Activated CD4-positive, alpha-beta T cell treated with anti-CD3 and anti-CD28 coated beads, Interleukin-2, amount 10 ng/mL, durations not matched to agents 24 days and 14 days (primary cell): ENCODE measurements around the gene LRP1-AS. TPM values are rescaled to one million over a fixed set of nuclear protein-coding genes. Genes with fewer than 3 reads are reported as not detected.

Experiments used
- DNase-seq: peaks from one replicate; pipeline ENCODE4 v3.0.0; 2022
- H3K27ac Mint-ChIP-seq: one replicate; pipeline ENCODE4 v1.8.0; 2022; ENCODE audit warnings: mild to moderate bottlenecking, mixed read lengths
- H3K27me3 Mint-ChIP-seq: one replicate; pipeline ENCODE4 v1.8.0; 2022; ENCODE audit warnings: mixed read lengths
- H3K36me3 Mint-ChIP-seq: one replicate; pipeline ENCODE4 v1.8.0; 2022; ENCODE audit warnings: low read depth, mild to moderate bottlenecking, mixed read lengths
- H3K4me1 Mint-ChIP-seq: one replicate; pipeline ENCODE4 v1.8.0; 2021; ENCODE audit warnings: mixed read lengths
- H3K4me3 Mint-ChIP-seq: one replicate; pipeline ENCODE4 v1.8.0; 2022; ENCODE audit warnings: mild to moderate bottlenecking, moderate library complexity, mixed read lengths
- H3K9me3 Mint-ChIP-seq: one replicate; pipeline ENCODE4 v1.8.0; 2021; ENCODE audit warnings: mixed read lengths
- intact Hi-C: fragments of 100-400 bp; cut with micrococcal nuclease; formaldehyde crosslinking; loops from one replicate; pipeline ENCODE4 v1.15.1; 2023
- total RNA-seq: library from RNA; stranded (reverse); gene quantifications from 2 replicates; pipeline ENCODE4 v1.2.3, GENCODE V29; 2022

Gene LRP1-AS
- total RNA-seq, 1 donor from 2014 or later = not detected

GRCh38 chr12:57175428-57176138, 28.2 kb upstream of the LRP1-AS start:
- no peaks in the 10 kb centered on the region for H3K27me3 Mint-ChIP-seq
- H3K27ac Mint-ChIP-seq = no peak overlapping the region
- intact Hi-C loops = no loop called here
- H3K4me3 Mint-ChIP-seq = no peak overlapping the region
- no peaks in the 10 kb centered on the region for H3K9me3 Mint-ChIP-seq
- H3K36me3 Mint-ChIP-seq = no peaks in the 10 kb centered on the region
- no peaks in the 10 kb centered on the region for H3K4me1 Mint-ChIP-seq
- DNase-seq = peak; percentile 81

GRCh38 chr12:57173683-57174082, 26.3 kb upstream of the LRP1-AS start:
- Mint-ChIP-seq H3K36me3 (no peaks in the 10 kb centered on the region), H3K4me1 (no peaks in the 10 kb centered on the region), H3K27me3 (no peaks in the 10 kb centered on the region), H3K9me3 (no peaks in the 10 kb centered on the region), H3K27ac (no peak overlapping the region), H3K4me3 (no peak overlapping the region)
- DNase-seq = no peak
- intact Hi-C loops = loop anchor here (2.0 kb wide), 1 partner anchor 49 kb away; no protein-coding TSS in a partner anchor

DNA sequence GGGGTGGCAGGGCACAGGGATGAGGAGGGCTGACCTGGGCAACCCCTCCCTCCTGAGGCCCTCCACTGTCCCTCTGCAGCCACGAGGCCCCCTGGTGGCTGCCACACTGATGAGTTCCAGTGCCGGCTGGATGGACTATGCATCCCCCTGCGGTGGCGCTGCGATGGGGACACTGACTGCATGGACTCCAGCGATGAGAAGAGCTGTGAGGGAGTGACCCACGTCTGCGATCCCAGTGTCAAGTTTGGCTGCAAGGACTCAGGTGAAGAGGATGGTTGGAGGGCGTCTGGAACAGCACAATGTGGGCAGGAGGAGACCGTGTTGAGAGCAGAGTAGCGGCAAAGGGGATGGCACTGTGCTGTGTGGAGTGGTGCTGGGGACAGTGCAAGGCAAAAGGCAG, 25.7 kb upstream of the LRP1-AS start:
- Mint-ChIP-seq H3K4me1 (no peaks in the 10 kb centered on the region), H3K9me3 (no peaks in the 10 kb centered on the region), H3K4me3 (no peak overlapping the region), H3K36me3 (no peaks in the 10 kb centered on the region), H3K27ac (no peak overlapping the region), H3K27me3 (no peaks in the 10 kb centered on the region)
- DNase-seq = peak; percentile 72
- intact Hi-C loops = loop anchor here (2.0 kb wide), 1 partner anchor 48 kb away; no protein-coding TSS in a partner anchor

- Mint-ChIP-seq H3K36me3 (no peaks in the 10 kb centered on the region), H3K4me1 (peaks cover 5% of the 10 kb centered on the region), H3K9me3 (no peaks in the 10 kb centered on the region), H3K4me3 (no peak overlapping the region), H3K27me3 (no peaks in the 10 kb centered on the region), H3K27ac (no peak overlapping the region)
- no peak for DNase-seq
- intact Hi-C loops = loop anchor here (2.0 kb wide), 1 partner anchor 47 kb away; no protein-coding TSS in a partner anchor
These were observed 24.2 kb upstream of the LRP1-AS start for GRCh38 chr12:57171668-57172067.

DNA sequence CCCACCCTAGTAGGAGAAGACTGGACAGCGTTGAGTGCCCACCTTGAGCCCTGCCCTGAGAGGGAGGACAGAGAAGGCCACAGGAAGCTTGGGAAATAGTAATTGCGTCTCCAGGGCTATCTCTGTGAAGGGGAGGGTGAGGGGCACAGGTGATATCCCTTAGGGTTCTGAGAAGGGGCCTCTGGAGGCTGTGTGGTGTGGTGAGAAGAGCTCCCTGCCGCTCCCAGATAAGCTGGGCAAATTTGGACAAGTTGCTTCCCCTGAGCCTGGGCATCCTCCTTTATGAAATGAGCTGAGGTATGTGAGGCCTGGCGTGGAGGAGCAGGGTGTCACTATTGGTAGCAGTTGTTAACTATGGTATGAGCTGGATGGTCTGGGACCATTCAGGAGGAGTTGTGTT, 23.5 kb upstream of the LRP1-AS start:
- Mint-ChIP-seq H3K27me3 (no peaks in the 10 kb centered on the region), H3K9me3 (no peaks in the 10 kb centered on the region), H3K27ac (no peak overlapping the region), H3K4me3 (no peak overlapping the region), H3K4me1 (peaks cover 9% of the 10 kb centered on the region), H3K36me3 (no peaks in the 10 kb centered on the region)
- DNase-seq = no peak
- intact Hi-C loops = no loop called here

- Mint-ChIP-seq H3K9me3 (no peaks in the 10 kb centered on the region), H3K4me1 (peaks cover 9% of the 10 kb centered on the region), H3K27ac (no peak overlapping the region), H3K4me3 (no peak overlapping the region), H3K27me3 (no peaks in the 10 kb centered on the region), H3K36me3 (no peaks in the 10 kb centered on the region)
- DNase-seq = no peak
- intact Hi-C loops = no loop called here
These were observed 23.0 kb upstream of the LRP1-AS start for GRCh38 chr12:57170408-57170807.

GRCh38 chr12:57169969-57170368, 22.6 kb upstream of the LRP1-AS start:
- Mint-ChIP-seq H3K4me1 (peaks cover 9% of the 10 kb centered on the region), H3K27me3 (no peaks in the 10 kb centered on the region), H3K36me3 (no peaks in the 10 kb centered on the region), H3K4me3 (no peak overlapping the region), H3K9me3 (no peaks in the 10 kb centered on the region), H3K27ac (no peak overlapping the region)
- DNase-seq = no peak
- intact Hi-C loops = no loop called here

GRCh38 chr12:57169046-57169795, 21.8 kb upstream of the LRP1-AS start:
- no peaks in the 10 kb centered on the region for H3K36me3 Mint-ChIP-seq
- no peak overlapping the region for H3K4me3 Mint-ChIP-seq
- H3K27ac Mint-ChIP-seq = no peak overlapping the region
- H3K27me3 Mint-ChIP-seq = no peaks in the 10 kb centered on the region
- no peak for DNase-seq
- no peaks in the 10 kb centered on the region for H3K9me3 Mint-ChIP-seq
- intact Hi-C loops = no loop called here
- H3K4me1 Mint-ChIP-seq = peaks cover 9% of the 10 kb centered on the region

GRCh38 chr12:57168058-57168457, 20.6 kb upstream of the LRP1-AS start:
- no peak for DNase-seq
- no peak overlapping the region for H3K27ac Mint-ChIP-seq
- no peaks in the 10 kb centered on the region for H3K27me3 Mint-ChIP-seq
- intact Hi-C loops = no loop called here
- no peak overlapping the region for H3K4me3 Mint-ChIP-seq
- peaks cover 9% of the 10 kb centered on the region for H3K4me1 Mint-ChIP-seq
- H3K9me3 Mint-ChIP-seq = no peaks in the 10 kb centered on the region
- H3K36me3 Mint-ChIP-seq = no peaks in the 10 kb centered on the region

DNA sequence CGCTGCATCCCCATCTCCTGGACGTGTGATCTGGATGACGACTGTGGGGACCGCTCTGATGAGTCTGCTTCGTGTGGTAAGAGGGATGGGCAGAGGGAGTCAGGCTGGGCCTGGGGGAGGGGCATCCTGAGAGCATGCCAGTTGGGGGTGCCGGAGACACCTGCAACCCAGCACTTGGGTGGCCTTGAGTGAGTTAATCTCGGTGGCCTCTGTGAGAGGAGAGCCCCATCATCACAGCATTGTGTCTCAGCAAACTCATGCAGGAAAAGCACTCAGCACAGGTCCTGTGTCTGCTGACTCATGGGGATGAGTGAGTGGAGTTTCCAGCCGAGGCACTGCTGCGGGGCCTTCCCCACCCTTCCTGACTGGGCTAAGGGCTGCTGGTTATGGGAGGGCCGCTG, 19.6 kb upstream of the LRP1-AS start:
- Mint-ChIP-seq H3K36me3 (no peaks in the 10 kb centered on the region), H3K27ac (peak overlapping the region; percentile 75), H3K27me3 (no peaks in the 10 kb centered on the region)

DNA sequence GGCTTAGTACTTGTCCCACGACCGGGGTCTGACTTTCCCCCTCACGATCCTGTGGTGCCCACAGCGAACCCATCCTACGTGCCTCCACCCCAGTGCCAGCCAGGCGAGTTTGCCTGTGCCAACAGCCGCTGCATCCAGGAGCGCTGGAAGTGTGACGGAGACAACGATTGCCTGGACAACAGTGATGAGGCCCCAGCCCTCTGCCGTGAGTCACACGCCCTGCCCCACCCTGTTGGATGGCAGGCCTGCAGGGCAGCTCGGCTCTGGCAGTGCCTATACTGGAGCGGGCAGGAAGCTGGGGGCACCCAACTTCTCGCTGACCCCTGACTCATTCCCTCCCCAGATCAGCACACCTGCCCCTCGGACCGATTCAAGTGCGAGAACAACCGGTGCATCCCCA, 18.3 kb upstream of the LRP1-AS start:
- DNase-seq = no peak
- Mint-ChIP-seq H3K4me1 (peaks cover 9% of the 10 kb centered on the region), H3K27me3 (no peaks in the 10 kb centered on the region), H3K9me3 (no peaks in the 10 kb centered on the region), H3K4me3 (no peak overlapping the region), H3K27ac (no peak overlapping the region), H3K36me3 (no peaks in the 10 kb centered on the region)
- intact Hi-C loops = no loop called here

More for the DNA sequence above, 19.6 kb upstream of the LRP1-AS start:
- no peak overlapping the region for H3K4me3 Mint-ChIP-seq
- H3K9me3 Mint-ChIP-seq = no peaks in the 10 kb centered on the region
- intact Hi-C loops = no loop called here
- H3K4me1 Mint-ChIP-seq = peaks cover 9% of the 10 kb centered on the region
- DNase-seq = no peak

DNA sequence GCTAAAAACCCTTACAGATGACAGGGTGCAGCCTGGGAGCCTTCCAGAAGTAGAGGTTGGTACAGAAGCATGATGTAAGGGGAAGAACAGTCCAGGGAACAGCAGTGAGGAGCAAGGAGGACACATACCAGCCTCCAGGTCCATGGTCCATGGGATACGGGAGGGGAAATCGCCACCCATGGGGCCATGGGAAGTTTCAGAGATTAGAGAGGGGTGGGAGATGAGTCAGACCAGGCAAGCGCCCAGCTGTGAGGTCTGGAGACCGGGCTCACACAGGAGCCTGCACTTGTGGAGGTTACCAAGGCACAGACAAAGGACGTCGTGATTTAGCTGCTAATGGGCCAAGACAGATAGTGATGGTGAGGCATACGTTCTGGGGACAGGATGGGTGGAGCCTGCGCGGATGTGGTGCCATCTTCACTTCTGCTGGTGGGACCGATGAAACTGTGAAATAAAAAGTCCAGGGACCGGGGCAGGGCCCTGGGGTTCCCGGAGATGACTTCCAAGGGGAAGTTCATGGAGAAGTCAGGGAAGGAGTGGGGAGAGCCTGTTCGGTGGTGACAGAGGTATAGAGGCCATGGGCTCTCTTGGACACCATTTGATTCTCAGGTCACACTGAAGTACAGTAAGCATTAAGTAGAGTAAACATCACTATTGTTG, 17.7 kb upstream of the LRP1-AS start:
- Mint-ChIP-seq H3K27ac (no peak overlapping the region), H3K36me3 (no peaks in the 10 kb centered on the region), H3K27me3 (no peaks in the 10 kb centered on the region), H3K4me3 (no peak overlapping the region), H3K4me1 (peaks cover 9% of the 10 kb centered on the region), H3K9me3 (no peaks in the 10 kb centered on the region)
- DNase-seq = no peak
- intact Hi-C loops = no loop called here

DNA sequence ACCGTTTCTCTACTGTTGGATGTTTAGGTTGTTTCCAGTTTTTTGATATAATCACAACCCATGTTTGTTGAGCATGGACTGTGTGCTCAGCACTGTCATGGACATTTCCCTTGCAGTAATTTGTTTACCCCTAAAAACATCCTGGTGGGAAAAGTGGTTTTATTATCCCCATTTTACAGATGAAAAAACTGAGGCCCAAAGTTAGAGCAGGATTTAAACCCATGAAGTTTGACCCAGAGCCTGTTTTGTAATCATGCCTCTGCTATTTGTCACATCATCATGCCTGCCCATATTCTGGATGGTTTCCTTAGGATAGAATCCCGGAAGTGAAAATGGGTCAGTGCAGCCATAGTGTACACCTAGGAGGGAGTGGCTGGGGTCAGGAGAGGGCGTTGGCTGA, 17.0 kb upstream of the LRP1-AS start:
- H3K27me3 Mint-ChIP-seq = no peaks in the 10 kb centered on the region

GRCh38 chr12:57162553-57163125, 15.2 kb upstream of the LRP1-AS start:
- peaks cover 12% of the 10 kb centered on the region for H3K4me1 Mint-ChIP-seq
- no peaks in the 10 kb centered on the region for H3K36me3 Mint-ChIP-seq
- intact Hi-C loops = no loop called here
- H3K27ac Mint-ChIP-seq = no peak overlapping the region
- H3K4me3 Mint-ChIP-seq = no peak overlapping the region
- H3K9me3 Mint-ChIP-seq = no peaks in the 10 kb centered on the region
- no peak for DNase-seq
- H3K27me3 Mint-ChIP-seq = no peaks in the 10 kb centered on the region

More for the DNA sequence above, 17.0 kb upstream of the LRP1-AS start:
- DNase-seq = no peak
- H3K4me1 Mint-ChIP-seq = peaks cover 9% of the 10 kb centered on the region
- H3K9me3 Mint-ChIP-seq = no peaks in the 10 kb centered on the region
- no peak overlapping the region for H3K4me3 Mint-ChIP-seq
- intact Hi-C loops = no loop called here
- no peak overlapping the region for H3K27ac Mint-ChIP-seq
- H3K36me3 Mint-ChIP-seq = no peaks in the 10 kb centered on the region
